Activated naive CD8-positive, alpha-beta T cell (primary cell): ENCODE results near the gene LAMA2.

Source experiments
- H3K27ac Mint-ChIP-seq: one replicate; pipeline ENCODE4 v1.8.0; 2021; ENCODE audit warnings: mixed read lengths
- H3K27me3 Mint-ChIP-seq: one replicate; pipeline ENCODE4 v1.8.0; 2021; ENCODE audit warnings: mixed read lengths
- H3K36me3 Mint-ChIP-seq: one replicate; pipeline ENCODE4 v1.8.0; 2021; ENCODE audit warnings: mixed read lengths
- H3K4me1 Mint-ChIP-seq: one replicate; pipeline ENCODE4 v1.8.0; 2021; ENCODE audit warnings: low read depth, mixed read lengths
- H3K4me3 Mint-ChIP-seq: one replicate; pipeline ENCODE4 v1.8.0; 2021; ENCODE audit warnings: mild to moderate bottlenecking, mixed read lengths
- H3K9me3 Mint-ChIP-seq: one replicate; pipeline ENCODE4 v1.8.0; 2021; ENCODE audit warnings: low read depth, mixed read lengths

The LAMA2 gene

GRCh38 chr6:129360682-129360955, 477.7 kb downstream of the LAMA2 start:
- H3K36me3 Mint-ChIP-seq: no peaks in the 10 kb centered on the region
- H3K9me3 Mint-ChIP-seq: no peaks in the 10 kb centered on the region
- no peak overlapping the region for H3K27ac Mint-ChIP-seq
- no peak overlapping the region for H3K4me3 Mint-ChIP-seq
- no peaks in the 10 kb centered on the region for H3K4me1 Mint-ChIP-seq
- peaks cover 12% of the 10 kb centered on the region for H3K27me3 Mint-ChIP-seq

GRCh38 chr6:129364037-129364436, 481.1 kb downstream of the LAMA2 start:
- no peaks in the 10 kb centered on the region for H3K36me3 Mint-ChIP-seq
- H3K27me3 Mint-ChIP-seq: peaks cover 10% of the 10 kb centered on the region
- no peak overlapping the region for H3K27ac Mint-ChIP-seq
- no peak overlapping the region for H3K4me3 Mint-ChIP-seq
- H3K9me3 Mint-ChIP-seq: no peaks in the 10 kb centered on the region
- peaks cover 5% of the 10 kb centered on the region for H3K4me1 Mint-ChIP-seq

- Mint-ChIP-seq H3K27me3 (peaks cover 8% of the 10 kb centered on the region), H3K9me3 (no peaks in the 10 kb centered on the region), H3K27ac (no peak overlapping the region), H3K4me1 (peaks cover 12% of the 10 kb centered on the region), H3K4me3 (no peak overlapping the region), H3K36me3 (no peaks in the 10 kb centered on the region)
Observed at GRCh38 chr6:129364767-129365166, 481.8 kb downstream of the LAMA2 start.

GRCh38 chr6:129368076-129368475, 485.1 kb downstream of the LAMA2 start:
- Mint-ChIP-seq H3K4me3 (no peak overlapping the region), H3K36me3 (no peaks in the 10 kb centered on the region), H3K27ac (no peak overlapping the region), H3K27me3 (no peaks in the 10 kb centered on the region), H3K9me3 (no peaks in the 10 kb centered on the region), H3K4me1 (peaks cover 23% of the 10 kb centered on the region)

- no peaks in the 10 kb centered on the region for H3K27me3 Mint-ChIP-seq
- no peak overlapping the region for H3K4me3 Mint-ChIP-seq
- H3K27ac Mint-ChIP-seq: no peak overlapping the region
- H3K9me3 Mint-ChIP-seq: no peaks in the 10 kb centered on the region
- peaks cover 23% of the 10 kb centered on the region for H3K4me1 Mint-ChIP-seq
- H3K36me3 Mint-ChIP-seq: no peaks in the 10 kb centered on the region
Observed at GRCh38 chr6:129368970-129369369, 486.0 kb downstream of the LAMA2 start.

- H3K4me1 Mint-ChIP-seq: peaks cover 23% of the 10 kb centered on the region
- H3K9me3 Mint-ChIP-seq: no peaks in the 10 kb centered on the region
- no peaks in the 10 kb centered on the region for H3K27me3 Mint-ChIP-seq
- no peak overlapping the region for H3K27ac Mint-ChIP-seq
- no peaks in the 10 kb centered on the region for H3K36me3 Mint-ChIP-seq
- peak overlapping the region; percentile 12 for H3K4me3 Mint-ChIP-seq
Observed at GRCh38 chr6:129369737-129370136, 486.8 kb downstream of the LAMA2 start.

GRCh38 chr6:129370268-129370916, 487.5 kb downstream of the LAMA2 start:
- Mint-ChIP-seq H3K4me3 (peak overlapping the region; percentile 64), H3K36me3 (no peaks in the 10 kb centered on the region), H3K27ac (no peak overlapping the region), H3K4me1 (peaks cover 23% of the 10 kb centered on the region), H3K27me3 (no peaks in the 10 kb centered on the region), H3K9me3 (no peaks in the 10 kb centered on the region)

GRCh38 chr6:129381885-129382284, 498.9 kb downstream of the LAMA2 start:
- Mint-ChIP-seq H3K27me3 (peaks cover 6% of the 10 kb centered on the region), H3K4me1 (no peaks in the 10 kb centered on the region), H3K9me3 (no peaks in the 10 kb centered on the region), H3K36me3 (peaks cover 2% of the 10 kb centered on the region), H3K27ac (no peak overlapping the region), H3K4me3 (no peak overlapping the region)

- Mint-ChIP-seq H3K9me3 (no peaks in the 10 kb centered on the region), H3K27ac (no peak overlapping the region), H3K4me1 (no peaks in the 10 kb centered on the region), H3K4me3 (no peak overlapping the region), H3K36me3 (peaks cover 2% of the 10 kb centered on the region), H3K27me3 (peaks cover 6% of the 10 kb centered on the region)
Observed at GRCh38 chr6:129382916-129383315, 500.0 kb downstream of the LAMA2 start.

- Mint-ChIP-seq H3K4me1 (no peaks in the 10 kb centered on the region), H3K27me3 (peaks cover 6% of the 10 kb centered on the region), H3K9me3 (no peaks in the 10 kb centered on the region), H3K27ac (no peak overlapping the region), H3K4me3 (no peak overlapping the region), H3K36me3 (peaks cover 2% of the 10 kb centered on the region)
Observed at GRCh38 chr6:129385117-129385516, 502.2 kb downstream of the LAMA2 start.

- no peaks in the 10 kb centered on the region for H3K27me3 Mint-ChIP-seq
- H3K4me3 Mint-ChIP-seq: no peak overlapping the region
- no peaks in the 10 kb centered on the region for H3K4me1 Mint-ChIP-seq
- no peaks in the 10 kb centered on the region for H3K36me3 Mint-ChIP-seq
- H3K9me3 Mint-ChIP-seq: no peaks in the 10 kb centered on the region
- no peak overlapping the region for H3K27ac Mint-ChIP-seq
Observed at GRCh38 chr6:129390900-129391299, 508.0 kb downstream of the LAMA2 start.

- Mint-ChIP-seq H3K9me3 (no peaks in the 10 kb centered on the region), H3K27ac (no peak overlapping the region), H3K27me3 (no peaks in the 10 kb centered on the region), H3K4me1 (no peaks in the 10 kb centered on the region), H3K4me3 (no peak overlapping the region), H3K36me3 (no peaks in the 10 kb centered on the region)
Observed at GRCh38 chr6:129393654-129394053, 510.7 kb downstream of the LAMA2 start.

- H3K4me1 Mint-ChIP-seq: no peaks in the 10 kb centered on the region
- H3K4me3 Mint-ChIP-seq: no peak overlapping the region
- no peaks in the 10 kb centered on the region for H3K27me3 Mint-ChIP-seq
- H3K36me3 Mint-ChIP-seq: no peaks in the 10 kb centered on the region
- no peak overlapping the region for H3K27ac Mint-ChIP-seq
- no peaks in the 10 kb centered on the region for H3K9me3 Mint-ChIP-seq
Observed at GRCh38 chr6:129398764-129399163, 515.8 kb downstream of the LAMA2 start.

GRCh38 chr6:129402244-129402643, 519.3 kb downstream of the LAMA2 start:
- Mint-ChIP-seq H3K27ac (no peak overlapping the region), H3K27me3 (no peaks in the 10 kb centered on the region)

GRCh38 chr6:129411092-129411491, 528.2 kb downstream of the LAMA2 start:
- Mint-ChIP-seq H3K27me3 (no peaks in the 10 kb centered on the region), H3K27ac (no peak overlapping the region), H3K9me3 (no peaks in the 10 kb centered on the region), H3K4me3 (no peak overlapping the region), H3K36me3 (no peaks in the 10 kb centered on the region), H3K4me1 (no peaks in the 10 kb centered on the region)

More at GRCh38 chr6:129402244-129402643, 519.3 kb downstream of the LAMA2 start:
- no peak overlapping the region for H3K4me3 Mint-ChIP-seq
- H3K9me3 Mint-ChIP-seq: no peaks in the 10 kb centered on the region
- no peaks in the 10 kb centered on the region for H3K4me1 Mint-ChIP-seq
- no peaks in the 10 kb centered on the region for H3K36me3 Mint-ChIP-seq

GRCh38 chr6:129416337-129416990, 533.5 kb downstream of the LAMA2 start:
- H3K36me3 Mint-ChIP-seq: no peaks in the 10 kb centered on the region
- no peaks in the 10 kb centered on the region for H3K4me1 Mint-ChIP-seq
- H3K4me3 Mint-ChIP-seq: no peak overlapping the region
- H3K9me3 Mint-ChIP-seq: no peaks in the 10 kb centered on the region
- H3K27ac Mint-ChIP-seq: no peak overlapping the region
- no peaks in the 10 kb centered on the region for H3K27me3 Mint-ChIP-seq
